ENCODE measurements around the gene BACE1-AS.

Gene BACE1-AS

GRCh38 chr11:117327567-117328374 lies 36.6 kb downstream of the BACE1-AS start, which contains the start of gene CEP164:
Gene CEP164, plus strand, starts transcription at chr11:117327854. Its CDS starts 10,733 bp downstream, at chr11:117338587.
- peak; percentile 85 for DNase-seq

GRCh38 chr11:117328375-117329010 lies 37.3 kb downstream of the BACE1-AS start:
- no peak for DNase-seq

DNA sequence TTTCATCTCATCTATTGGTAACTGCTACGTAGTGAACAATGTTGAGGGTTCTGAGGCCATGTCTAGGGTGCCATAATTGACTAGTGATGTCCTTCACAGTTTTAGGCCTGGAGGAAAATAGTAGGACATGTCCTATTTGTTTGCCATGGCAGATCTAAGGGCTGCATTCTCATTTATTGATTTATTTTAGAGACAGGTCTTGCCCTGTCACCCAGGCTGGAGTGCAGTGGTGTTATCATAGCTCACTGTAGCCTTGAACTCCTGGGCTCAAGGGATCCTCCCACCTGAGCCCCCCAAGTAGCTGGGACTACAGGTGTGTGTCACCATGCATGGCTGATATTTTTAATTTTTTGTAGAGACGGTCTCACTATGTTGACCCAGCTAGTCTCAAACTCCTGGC lies 41.7 kb downstream of the BACE1-AS start:
- no peak for DNase-seq

GRCh38 chr11:117333917-117334316 lies 42.8 kb downstream of the BACE1-AS start:
- no peak for DNase-seq

GRCh38 chr11:117334896-117335295 lies 43.8 kb downstream of the BACE1-AS start:
- DNase-seq, result no peak

GRCh38 chr11:117335399-117335798 lies 44.3 kb downstream of the BACE1-AS start:
- no peak for DNase-seq

DNA sequence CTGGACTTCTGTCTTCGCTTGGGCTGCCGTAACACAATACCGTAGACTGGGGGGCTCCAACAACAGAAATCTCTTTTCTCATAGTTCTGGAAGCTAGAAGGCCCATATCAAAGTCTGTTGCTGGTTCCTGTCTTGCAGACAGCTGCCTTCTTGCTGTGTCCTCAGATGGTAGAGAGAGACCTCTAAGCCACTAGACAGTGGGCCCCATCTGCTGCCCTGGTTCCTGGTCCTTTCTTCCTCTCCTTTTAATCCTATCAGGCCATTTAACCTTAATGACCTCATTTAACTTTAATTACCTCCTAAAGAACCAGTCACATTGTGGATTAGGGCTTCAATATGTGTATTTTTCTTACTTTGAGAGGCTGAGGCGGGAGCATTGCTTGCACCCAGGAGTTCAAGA lies 45.9 kb downstream of the BACE1-AS start:
- no peak for DNase-seq
